Endometrial microvascular endothelial cells (primary cell): ENCODE data around the gene GDPD5. TPM values are rescaled to one million over a fixed set of nuclear protein-coding genes. Genes with fewer than 3 reads are reported as not detected.

Source experiments
- in situ Hi-C: cut with HindIII; loops from 2 replicates; pipeline ENCODE4 v1.10.0; 2017; ENCODE audit warnings: low sequenced_read_pairs, low pct_unique_long_range_greater_than_20kb; ENCODE audit errors: inconsistent ontology term
- total RNA-seq: library from RNA; depleted of rRNA; stranded (reverse); fragments of >200 nt; gene quantifications from one replicate; pipeline ENCODE4 v1.2.3, GENCODE V29; 2015; ENCODE audit errors: inconsistent ontology term

GDPD5 gene
- total RNA-seq, 1 donor from 2014 or later = 36.6 TPM

DNA sequence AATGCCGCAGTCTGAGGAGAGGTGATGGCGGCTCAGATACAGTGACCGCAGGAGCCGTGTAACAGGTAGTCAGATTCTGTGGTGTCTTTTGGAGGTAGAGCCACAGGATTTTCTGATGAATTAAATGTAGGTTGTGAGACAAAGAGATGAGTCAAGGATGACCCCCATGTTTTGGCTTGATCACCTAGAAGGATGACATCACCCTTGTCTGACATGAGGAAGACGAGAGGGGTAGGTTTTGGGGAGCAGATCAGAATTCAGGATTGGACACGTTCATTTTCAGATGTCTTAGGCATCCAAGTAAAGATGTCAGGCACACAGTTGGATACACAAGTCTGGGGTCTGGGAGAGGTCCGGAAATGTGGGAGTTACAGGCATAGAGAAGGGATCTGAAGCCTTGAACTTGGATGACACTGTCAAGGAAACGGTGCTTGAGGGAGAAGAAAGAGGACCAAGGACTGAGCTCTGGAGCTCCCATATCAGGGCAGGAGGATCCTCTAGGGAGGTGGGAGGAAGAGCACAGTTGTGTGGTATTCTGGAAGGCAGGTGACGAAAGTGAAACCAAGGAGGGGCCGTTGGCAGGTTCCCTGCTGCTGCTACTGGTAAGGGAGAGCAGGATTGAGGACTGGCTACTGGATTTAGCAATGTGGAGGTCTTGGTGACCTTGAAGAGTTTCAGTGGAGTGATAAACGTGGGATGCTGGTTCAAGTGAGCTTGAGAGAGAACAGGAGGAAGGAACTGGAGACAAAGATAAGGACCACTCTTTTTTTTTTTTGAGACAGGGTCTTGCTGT lies 12.6 kb upstream of the GDPD5 start:
- in situ Hi-C loops = no loop called here

DNA sequence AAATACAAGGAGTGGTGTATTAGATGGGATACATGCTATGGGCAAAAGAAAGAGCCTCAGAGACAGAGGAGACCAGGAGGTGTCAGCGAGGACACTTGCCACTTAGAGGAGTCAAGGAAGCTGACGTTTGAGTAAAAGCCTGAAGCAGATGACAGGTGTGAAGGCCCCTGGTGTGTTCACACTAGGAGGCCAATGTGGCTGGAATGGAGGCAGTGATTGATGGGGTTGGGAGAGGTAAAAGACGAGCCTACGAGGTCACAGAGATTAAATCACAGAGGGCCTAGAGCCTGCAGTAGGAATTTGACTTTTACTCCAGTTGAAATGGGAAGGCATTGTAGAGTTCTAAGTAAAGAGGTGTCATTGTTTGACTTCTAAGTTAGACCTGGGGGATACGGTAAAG lies 12.0 kb upstream of the GDPD5 start:
- in situ Hi-C loops = no loop called here

DNA sequence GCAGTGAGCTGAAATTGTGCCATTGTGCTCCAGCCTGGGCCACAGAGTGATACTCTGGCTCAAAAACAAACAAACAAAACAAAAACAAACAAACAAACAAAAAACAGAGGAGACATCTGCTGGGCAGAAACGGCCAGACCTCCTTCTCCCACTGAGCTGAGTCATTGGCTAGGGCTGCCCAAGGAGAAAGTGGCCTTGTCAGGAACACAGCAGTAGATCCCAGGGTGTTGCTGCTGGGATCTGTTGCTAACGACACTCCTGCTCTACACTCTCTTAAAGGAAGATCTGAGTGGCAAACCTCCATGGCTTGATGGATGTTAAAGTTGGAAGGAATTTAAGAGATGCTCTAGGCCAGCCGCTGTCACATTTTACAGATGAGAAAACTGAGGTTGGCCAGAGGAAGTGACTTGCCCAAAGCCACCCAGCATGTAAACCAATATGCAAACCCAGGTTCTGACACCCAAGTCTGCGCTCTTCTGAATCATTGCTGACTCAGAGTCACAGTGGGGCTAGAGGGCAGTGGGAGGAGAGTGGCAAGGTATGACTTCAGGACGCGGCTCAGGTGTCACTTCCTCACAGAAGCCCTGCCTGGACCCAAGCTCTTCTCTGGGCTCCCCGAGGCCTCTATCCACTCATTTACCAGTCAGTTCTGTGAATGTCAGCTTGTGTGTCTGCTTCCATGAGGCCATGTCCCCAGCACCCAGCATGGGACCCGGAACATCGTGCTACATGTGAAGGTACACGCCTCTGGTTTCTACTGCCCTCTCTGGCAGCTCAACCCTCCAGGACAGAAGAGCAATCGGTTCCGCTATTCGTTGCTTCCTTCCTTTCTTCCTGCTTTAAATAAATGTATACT lies 11.3 kb upstream of the GDPD5 start:
- in situ Hi-C loops = no loop called here

DNA sequence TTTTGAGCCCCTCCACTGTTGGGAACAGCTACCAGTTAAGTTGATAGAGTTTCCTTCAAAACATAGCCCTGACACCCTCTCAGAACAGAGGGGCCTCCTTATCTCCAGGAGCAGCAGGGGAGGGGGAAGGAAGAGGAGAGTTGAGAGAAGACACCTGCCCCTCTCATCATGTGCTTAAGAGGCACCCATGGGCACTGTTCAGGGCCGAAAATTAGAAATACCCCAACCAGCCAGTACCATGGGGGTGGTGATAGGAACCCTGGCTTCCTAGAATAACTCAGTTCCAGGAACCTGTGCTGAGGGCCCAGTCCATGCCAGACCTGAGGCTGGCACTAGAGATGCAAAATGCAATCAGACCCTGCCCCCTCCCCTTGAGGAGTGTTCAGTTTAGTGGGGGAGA lies 9.3 kb upstream of the GDPD5 start:
- in situ Hi-C loops = no loop called here

DNA sequence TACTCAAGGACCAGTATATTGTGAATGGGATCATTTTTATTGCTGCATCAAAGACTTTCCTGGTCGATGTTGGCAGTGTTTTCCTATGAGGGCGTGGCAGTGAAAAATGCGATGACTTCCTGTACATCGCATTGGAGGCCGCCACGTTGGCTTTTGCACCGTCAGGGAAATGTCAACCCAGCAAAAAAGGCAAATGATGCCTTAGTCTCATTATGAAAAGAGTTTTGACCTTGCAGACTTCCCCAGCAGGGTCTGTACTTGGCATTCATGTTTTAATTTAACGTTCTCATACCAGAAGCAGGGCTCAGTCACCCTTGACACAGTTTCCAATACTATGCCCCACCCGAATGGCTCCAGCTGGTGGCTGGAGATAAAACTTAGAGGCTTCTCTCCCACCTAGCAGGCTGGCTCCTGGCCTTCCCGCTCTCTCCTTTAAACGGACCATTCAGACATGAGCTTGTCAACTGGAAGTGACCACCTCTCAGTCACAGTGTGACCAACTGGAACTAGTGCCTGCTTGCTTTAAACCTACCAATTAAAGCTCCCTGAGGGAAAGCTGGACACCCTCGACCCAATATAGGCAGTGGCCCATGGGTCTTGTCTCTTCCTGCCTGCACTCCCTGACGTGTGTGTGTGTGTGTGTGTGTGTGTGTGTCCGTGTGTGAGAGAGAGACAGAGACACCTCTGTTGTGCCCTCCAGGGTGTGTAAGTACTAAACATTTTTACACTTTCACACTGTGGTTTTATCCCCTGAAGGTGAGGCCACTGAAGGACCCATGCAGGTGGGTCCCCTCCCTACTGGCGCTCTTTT lies 8.7 kb upstream of the GDPD5 start:
- in situ Hi-C loops = no loop called here

DNA sequence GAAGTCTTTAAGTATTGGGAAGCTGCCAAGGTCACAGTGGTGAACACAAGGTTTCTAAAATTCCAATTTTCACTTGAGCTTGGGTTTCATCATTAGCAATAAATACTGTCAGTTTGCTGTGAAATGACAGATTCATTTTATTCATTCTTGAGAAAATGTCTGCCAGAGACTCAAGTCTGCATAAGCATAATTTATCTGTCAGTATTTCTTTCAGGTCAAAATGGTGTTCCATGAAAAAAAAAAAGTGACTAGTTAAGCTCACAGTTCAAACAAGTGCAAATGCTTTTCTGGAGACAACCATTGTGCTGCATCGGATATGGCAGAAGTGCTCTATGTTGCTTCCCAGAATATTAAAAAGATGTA lies 8.1 kb upstream of the GDPD5 start:
- in situ Hi-C loops = no loop called here

DNA sequence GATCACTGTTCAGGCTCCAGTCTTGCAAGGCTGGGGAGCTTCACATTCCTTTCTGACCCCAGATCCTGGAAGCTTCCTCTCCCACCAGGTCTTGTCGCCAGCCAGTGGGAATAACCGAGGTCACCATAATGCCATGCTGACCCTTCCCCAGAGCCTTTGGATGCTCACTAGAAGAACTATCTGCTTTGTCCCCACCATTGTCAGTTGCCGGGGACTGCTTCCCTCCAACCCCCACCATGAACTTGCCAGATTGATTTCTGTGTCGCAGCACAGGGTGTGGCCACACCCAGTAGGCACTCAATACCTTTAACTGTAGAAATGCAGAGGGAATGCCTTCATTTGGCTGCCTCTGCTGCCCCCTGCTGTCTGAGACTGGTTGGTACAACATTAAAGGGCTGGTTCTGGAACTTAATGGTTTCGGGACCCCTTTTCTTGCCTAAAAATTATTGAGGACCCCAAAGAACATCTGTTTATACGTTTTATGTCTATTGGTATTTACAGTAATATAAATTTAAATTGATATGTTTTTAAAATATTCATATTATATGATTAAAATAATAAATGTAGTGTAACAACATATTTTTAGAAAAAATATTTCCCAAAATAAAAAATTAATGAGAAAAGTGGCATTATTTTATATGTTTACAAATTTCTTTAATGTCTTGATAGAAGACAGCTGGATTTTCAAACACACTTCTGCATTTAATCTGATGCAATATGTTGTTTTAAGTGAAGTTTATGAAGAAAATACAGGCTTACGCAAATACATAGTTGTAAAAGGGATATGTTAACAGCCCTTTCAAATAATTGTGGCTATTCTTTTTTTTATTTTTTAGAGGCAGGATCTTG lies 6.7 kb upstream of the GDPD5 start:
- in situ Hi-C loops = no loop called here

DNA sequence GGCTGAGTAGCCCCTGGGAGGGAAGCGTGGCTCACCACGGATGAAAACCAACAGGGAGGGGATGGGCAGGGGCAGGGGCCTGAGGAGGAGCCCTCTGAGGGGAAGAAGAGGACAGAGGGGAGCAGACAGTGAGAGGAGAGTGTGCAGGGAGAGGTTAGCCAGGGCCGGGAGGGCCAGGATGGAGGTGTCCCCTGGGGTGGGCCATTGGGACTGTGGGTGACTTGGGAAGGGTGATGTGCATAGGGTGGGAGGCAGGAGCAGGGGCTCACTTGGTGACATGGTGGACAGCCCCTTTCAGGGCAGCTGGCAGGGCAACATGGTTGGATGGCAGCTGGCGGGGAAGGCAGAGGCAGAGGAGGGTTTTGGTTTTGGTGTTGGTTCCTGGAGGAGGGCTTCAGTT lies 5.6 kb upstream of the GDPD5 start:
- in situ Hi-C loops = no loop called here

DNA sequence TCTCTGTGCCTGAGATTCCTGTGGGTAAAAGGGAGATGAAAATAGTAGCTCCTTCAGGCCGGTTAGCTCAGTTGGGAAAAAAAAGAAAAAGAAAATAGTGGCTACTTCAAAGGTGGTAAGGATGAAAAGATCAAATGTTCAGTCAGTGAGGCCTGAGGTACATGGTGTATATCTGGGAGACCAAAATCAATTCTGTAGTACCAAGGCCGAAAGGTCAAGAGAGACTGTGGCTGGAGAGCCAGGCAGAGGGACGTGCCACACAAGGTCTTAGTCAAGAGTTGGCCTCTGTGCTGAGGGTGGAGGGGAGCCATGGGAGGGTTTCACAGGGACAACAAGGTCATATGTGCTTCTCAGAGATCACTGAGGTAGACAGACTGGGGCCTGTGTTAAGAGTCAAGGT lies 4.8 kb upstream of the GDPD5 start:
- in situ Hi-C loops = no loop called here

DNA sequence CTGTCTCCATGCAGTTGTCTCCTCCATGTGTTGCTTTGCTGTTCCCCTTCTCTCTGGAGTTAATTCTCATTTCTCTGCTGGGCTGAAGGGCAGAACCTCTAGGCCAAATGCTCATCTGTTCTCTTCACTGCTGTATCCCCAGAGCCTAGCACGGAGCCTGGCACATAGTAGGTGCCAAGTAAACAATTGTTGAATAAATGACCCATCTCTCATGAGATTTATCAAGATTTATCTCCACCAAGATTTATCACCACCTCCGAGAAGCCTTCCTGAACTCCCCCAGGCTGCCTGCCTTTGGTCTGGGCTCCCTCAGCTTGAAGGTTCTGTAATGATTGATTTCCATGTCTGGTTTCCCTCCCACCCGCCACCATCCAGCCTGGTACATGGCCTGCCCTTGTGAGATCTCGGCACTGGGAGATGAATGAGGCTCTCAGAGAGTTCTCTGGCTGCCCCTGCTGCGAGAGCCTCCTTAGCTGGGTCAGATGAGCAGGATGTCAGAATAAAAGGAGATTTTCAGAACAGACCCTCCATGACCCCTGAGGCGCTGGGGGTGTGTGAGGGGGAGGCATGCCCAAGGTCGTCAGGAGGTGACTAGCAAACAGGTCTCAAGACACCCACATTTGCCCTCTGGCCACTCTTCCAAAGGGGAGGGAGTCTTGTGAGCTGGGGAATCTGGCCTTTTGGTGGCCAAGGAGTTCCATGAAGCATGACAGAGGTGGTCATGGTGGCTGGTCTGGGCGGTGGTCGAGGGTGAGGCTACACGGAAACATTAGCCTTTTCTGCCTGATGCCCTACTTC lies 2.4 kb upstream of the GDPD5 start:
- in situ Hi-C loops = no loop called here

DNA sequence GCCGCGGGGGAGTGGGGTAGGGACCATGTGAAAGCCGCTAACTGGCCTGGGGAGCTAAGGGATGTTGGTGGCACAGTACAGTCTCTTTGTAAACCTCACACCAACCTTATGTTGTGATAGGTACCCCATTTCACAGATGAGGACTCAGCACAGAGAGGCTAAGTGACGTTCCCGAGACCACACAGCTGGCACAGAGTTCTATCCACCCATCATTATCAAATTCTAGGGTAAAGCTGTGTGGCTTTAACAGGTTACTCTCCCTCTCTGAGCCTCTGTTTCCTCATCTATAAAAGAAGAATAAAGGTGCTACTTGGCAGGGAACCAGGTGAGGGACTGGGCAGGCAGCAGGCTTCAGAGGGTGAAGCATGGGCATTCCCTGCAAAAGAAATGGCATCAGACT lies 1.4 kb upstream of the GDPD5 start:
- in situ Hi-C loops = no loop called here

DNA sequence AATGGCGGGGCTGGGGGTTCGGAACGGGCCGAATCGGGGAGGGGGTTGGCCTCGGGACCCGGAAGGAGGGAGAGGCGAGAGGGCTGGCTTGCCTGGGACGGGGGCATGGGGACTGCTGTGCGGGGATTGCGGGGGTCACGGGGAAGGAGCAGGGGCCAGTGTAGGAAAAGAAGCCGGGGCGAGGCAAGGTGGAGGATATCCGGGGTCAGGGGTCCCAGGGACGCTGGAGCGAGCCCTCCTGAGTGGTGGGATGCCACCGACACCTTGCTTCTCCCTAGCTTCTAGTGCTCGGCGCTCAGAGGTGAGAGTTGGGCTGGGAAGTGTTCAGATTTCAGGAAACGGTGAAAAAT lies 426 bp upstream of the GDPD5 start:
- in situ Hi-C loops = no loop called here

DNA sequence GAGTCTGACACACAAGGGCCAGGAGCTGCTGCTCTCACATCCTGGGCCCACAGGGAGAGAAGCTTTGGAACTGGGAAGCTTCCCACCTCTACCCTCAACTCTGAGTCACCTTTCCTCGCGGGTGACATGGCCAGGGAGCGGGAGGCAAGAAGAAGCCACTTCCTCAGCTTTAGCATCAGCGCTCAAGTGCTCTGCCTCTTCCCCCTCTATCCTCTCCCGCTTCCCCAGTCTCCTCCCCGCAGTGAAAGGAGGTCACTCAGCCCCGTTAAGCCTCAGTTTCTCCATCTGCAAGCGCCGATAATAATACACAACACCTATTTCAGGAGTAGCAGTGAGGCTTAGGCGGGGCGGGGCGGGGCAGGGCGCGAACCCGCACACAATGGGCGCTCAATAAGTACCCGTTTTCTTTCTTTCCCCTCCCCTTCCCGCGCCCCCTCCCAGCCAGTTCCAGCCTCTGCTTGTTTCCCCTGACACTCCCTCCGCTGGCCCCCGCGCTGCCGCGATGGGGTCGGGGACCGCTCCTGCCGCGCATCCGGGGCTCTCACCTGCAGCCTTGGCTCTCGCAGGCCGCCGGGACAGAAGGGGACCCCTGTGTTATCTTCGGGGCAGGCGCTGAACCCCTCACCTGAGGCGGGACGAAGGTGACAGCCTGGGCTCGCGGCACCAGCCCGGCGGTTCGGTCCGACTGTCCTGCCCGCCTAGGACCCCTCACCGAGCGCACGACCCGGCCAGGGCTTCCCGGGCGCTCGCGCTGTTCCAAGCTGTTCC lies 892 bp downstream of the GDPD5 start:
- in situ Hi-C loops = loop anchor here (5.0 kb wide), 2 partner anchors 63 to 188 kb away; no protein-coding TSS in a partner anchor

DNA sequence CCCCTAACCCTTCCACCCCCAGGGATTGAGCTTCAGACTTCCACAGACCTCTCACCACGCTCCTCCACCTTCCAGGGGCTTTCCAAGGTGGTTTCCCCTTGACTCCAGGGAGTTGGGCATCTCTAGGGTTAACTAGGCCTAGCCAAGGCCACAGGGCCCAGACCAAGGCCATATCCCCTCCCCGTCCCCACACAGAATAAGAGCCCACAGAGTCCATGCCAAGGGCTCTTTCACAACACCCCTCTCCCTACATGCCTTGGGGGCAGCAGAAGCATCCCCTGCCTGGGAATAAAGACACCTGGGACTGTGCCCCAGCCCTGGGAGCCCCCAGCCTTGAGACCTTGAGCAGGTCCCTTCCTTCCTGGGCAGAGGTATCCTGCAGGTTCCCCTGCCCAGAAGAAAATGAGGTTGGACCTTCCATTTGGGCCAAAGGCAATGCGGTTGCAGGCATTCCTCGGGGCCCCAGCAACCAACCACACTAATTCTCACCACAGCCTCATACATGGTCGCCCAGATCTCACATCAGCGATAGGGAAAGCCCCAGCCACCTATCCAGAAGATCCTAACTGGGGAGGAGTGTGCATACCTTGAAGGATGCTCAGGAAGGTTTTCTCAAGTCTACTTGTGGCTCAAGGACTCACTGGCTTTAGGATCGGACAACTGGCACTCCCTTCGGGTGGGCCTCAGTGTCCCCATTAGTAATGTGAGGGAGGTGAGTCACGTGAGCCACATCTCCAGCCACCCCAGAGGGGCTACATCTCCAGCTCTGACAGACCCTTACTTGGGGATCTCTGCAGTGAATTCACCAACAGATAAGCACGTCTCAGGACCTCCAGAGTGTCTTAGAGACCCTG lies 1.7 kb downstream of the GDPD5 start:
- in situ Hi-C loops = loop anchor here (5.0 kb wide), 2 partner anchors 62 to 187 kb away; no protein-coding TSS in a partner anchor

DNA sequence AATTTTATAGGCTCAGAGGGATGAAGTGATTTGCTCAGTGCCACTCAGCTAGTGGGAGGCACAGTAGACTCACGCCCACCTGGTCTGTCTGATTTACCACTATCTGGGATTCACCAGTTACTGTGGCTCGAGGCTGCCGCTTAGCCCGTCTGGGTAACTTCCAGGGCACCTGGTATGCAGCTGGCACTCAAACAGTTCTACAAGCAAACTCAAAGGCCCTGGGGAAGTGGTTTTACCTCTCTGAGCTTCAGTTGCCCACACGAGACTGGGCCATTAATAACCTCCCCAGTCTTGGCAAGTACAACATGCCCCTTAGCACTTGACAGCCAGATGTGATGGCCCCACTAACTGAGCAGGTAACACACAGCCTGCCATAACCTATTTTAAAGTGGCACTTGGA lies 2.6 kb downstream of the GDPD5 start:
- in situ Hi-C loops = loop anchor here (5.0 kb wide), 2 partner anchors 61 to 186 kb away; no protein-coding TSS in a partner anchor
